Uterus (tissue), 4 donors: ENCODE data around the gene FAM174C. TPM values are rescaled to one million over a fixed set of nuclear protein-coding genes. Genes with fewer than 3 reads are reported as not detected.

Experiments
- DNase-seq, 2 donors: peaks; one replicate each; pipeline ENCODE4 v3.0.0-alpha.2; 2019 to 2020
- H3K27ac ChIP-seq, 2 donors: fragments of 200-600 bp; sonication (generic); 1 replicate in 1 of 2; 2 replicates in 1 of 2; pipeline ENCODE4 v1.5.1; 2016 to 2018
- H3K27me3 ChIP-seq, 2 donors: fragments of 200-600 bp; sonication (generic); one replicate each; pipeline ENCODE4 v1.5.1; 2018 to 2019; ENCODE audit warnings: control low read depth in 1 of 2
- H3K36me3 ChIP-seq, 2 donors: fragments of 200-600 bp; sonication (generic); one replicate each; pipeline ENCODE4 v1.5.1; 2019; ENCODE audit warnings: control low read depth in 1 of 2
- H3K4me1 ChIP-seq, 2 donors: fragments of 200-600 bp; sonication (generic); one replicate each; pipeline ENCODE4 v1.5.1; 2018 to 2019; ENCODE audit warnings: control low read depth in 1 of 2
- H3K4me3 ChIP-seq, 2 donors: fragments of 200-600 bp; sonication (generic); 1 replicate in 1 of 2; 2 replicates in 1 of 2; pipeline ENCODE4 v1.5.1; 2018 to 2019; ENCODE audit warnings: mild to moderate bottlenecking in 1 of 2
- H3K9me3 ChIP-seq, 2 donors: fragments of 200-600 bp; sonication (generic); one replicate each; pipeline ENCODE4 v1.5.1; 2019; ENCODE audit warnings: control low read depth in 1 of 2
- POLR2A ChIP-seq, 2 donors: fragments of 450-650 bp; IDR thresholded peaks; one replicate each; pipeline ENCODE4 v1.6.1; 2016; ENCODE audit warnings: antibody characterized with exemption in 2 of 2, mild to moderate bottlenecking in 1 of 2, moderate library complexity in 1 of 2
- intact Hi-C: fragments of 100-400 bp; cut with DNase I; formaldehyde crosslinking; loops from one replicate; pipeline ENCODE4 v1.15.1; 2023; ENCODE audit warnings: low total_unique reads
- total RNA-seq, 4 donors: library from RNA; depleted of rRNA in 3 of 4; stranded (reverse); fragments of >200 nt in 3 of 4; gene quantifications; one replicate each; pipeline versions ENCODE4 v1.1.0 to v1.2.4, GENCODE V29; 2014 to 2023
- TF ChIP-seq, protein P1 (sequence below), 4 experiments: fragments of 200-600 bp in 2 of 4; fragments of 450-650 bp in 2 of 4; sonication (generic) in 2 of 4; IDR thresholded peaks; one replicate each; pipeline ENCODE4 v1.5.1; 2016 to 2019; ENCODE audit warnings: antibody characterized with exemption in 4 of 4, mild to moderate bottlenecking in 2 of 4, moderate library complexity in 1 of 4
- donor health status: DM: yes; HTN: yes; CAD: no.

The FAM174C gene
- total RNA-seq, 4 donors from 2014 or later: 2.1 to 24.3 (median 7.1) TPM

DNA sequence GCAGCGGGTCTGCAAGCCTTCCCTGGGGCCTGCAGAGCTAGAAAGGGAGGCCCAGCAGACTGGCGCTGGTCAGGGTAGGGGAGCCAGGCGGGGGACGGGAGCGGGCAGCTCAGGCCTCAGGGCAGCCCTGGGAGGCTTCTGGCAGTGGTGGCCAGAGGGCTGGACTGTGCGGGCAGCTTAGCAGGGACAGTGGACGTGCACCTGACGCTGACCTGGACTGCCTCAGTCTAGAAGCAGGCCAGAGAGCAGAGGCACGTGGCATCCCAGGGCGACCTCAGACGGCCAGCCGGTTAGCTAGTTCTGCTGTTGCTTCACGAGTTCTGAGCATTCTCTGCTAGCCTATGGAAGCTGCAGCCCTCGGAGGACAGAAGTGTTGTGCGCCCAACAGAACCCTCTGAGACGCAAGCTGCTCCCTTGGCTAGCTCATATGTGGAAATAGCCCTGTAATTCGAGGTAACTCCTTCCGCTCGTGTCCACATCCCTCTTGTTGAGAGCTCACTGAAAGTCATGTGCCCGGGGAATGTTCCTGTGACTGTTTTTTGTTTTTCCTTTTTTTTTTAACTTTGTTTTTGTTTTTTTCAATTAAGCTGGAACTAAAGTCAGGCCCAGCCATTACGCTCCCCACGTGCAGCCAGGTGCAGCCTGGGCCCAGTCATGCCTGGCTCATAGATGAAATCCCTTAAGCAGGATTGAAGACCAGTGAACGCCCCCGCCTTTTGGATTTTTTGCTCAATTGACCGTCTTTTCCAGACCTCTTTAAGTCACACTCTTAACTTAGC is 1.9 kb upstream of the FAM174C start:
- TF ChIP-seq, protein P1, sequence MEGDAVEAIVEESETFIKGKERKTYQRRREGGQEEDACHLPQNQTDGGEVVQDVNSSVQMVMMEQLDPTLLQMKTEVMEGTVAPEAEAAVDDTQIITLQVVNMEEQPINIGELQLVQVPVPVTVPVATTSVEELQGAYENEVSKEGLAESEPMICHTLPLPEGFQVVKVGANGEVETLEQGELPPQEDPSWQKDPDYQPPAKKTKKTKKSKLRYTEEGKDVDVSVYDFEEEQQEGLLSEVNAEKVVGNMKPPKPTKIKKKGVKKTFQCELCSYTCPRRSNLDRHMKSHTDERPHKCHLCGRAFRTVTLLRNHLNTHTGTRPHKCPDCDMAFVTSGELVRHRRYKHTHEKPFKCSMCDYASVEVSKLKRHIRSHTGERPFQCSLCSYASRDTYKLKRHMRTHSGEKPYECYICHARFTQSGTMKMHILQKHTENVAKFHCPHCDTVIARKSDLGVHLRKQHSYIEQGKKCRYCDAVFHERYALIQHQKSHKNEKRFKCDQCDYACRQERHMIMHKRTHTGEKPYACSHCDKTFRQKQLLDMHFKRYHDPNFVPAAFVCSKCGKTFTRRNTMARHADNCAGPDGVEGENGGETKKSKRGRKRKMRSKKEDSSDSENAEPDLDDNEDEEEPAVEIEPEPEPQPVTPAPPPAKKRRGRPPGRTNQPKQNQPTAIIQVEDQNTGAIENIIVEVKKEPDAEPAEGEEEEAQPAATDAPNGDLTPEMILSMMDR (IDR thresholded peaks at IDR 0.05): no peak
- no peak for TF ChIP-seq POLR2A (IDR thresholded peaks at IDR 0.05)
- intact Hi-C loops: no loop called here
- no peaks in the 10 kb centered on the region for H3K36me3 ChIP-seq
- H3K27me3 ChIP-seq: no peaks in the 10 kb centered on the region
- DNase-seq: no peak
- peaks cover 15 to 56% of the 10 kb centered on the region in 2 donors for H3K4me1 ChIP-seq
- no peak overlapping the region for H3K4me3 ChIP-seq
- H3K9me3 ChIP-seq: no peaks in the 10 kb centered on the region
- peak overlapping the region; percentile 8 to 98 for H3K27ac ChIP-seq

DNA sequence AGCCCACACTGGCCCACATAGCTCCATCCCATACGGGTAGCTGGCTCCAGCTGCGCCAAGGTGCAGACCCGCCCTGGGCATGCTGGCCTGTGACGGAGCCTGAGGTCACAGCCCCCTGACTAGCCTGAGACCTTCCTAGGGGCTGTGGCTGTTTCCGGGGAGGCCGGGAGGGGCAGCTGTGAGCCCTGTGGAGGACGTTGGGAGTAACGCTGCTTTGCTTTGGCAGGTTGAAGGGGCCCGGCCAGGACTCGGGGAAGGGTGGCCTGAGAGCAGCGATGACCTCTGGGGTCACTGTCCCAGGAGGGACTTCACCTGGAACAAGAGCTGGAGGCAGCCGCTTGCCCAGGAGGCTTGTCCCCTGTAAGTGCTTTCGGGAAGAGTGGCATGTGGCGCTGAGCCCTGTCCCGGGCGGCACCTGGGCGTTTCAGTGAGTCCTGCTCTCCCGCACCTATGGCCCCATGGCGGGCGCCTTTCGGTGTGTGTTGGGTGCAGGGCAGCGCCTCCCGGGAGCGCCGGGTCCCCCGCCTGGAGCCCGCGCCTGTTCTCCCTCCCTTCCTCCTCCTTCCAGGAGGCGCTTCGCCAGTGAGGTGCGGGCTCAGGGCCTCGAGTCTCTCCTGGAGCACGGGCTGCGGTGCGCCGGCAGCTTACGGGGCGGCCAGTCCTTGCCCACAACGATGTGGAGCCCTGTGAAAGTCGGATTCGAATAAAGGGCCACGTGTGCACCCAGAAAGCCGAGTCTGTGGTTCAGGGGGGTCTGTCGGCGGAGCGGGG is 1.1 kb upstream of the FAM174C start:
- intact Hi-C loops: no loop called here
- Histone ChIP-seq H3K27me3 (no peaks in the 10 kb centered on the region), H3K9me3 (no peaks in the 10 kb centered on the region), H3K36me3 (no peaks in the 10 kb centered on the region), H3K4me3 (peak overlapping the region in 1 of 2 donors; percentile 71), H3K27ac (peak overlapping the region; percentile 98), H3K4me1 (peaks cover 15 to 52% of the 10 kb centered on the region in 2 donors)
- TF ChIP-seq, protein P1 (IDR thresholded peaks at IDR 0.05): no peak
- TF ChIP-seq POLR2A (IDR thresholded peaks at IDR 0.05): no peak
- peak; percentile 43 to 50 for DNase-seq

DNA sequence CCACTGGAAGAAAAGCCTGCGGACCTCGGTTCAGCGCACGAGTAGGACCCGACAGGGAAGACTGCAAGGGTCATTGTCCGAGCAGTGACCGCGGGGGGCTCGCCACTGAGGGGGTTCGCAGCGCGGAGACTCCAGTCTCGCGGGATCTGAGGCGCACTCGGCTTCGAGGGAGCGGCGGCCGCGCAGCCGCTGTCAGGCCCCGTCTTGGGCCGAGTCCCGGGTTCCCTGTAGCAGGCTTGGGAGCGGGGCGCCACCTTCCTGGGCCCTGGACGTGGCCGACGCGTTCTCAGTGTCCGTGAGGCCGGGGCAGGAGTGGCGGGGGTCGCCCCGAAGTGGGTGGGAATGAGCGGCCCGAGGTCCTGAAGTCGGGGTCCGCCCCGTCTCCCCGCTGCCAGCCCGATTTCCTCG is 474 bp upstream of the FAM174C start:
- Histone ChIP-seq H3K9me3 (no peaks in the 10 kb centered on the region), H3K4me3 (peak overlapping the region; percentile 65 to 71), H3K27ac (peak overlapping the region; percentile 98), H3K36me3 (no peaks in the 10 kb centered on the region), H3K27me3 (no peaks in the 10 kb centered on the region), H3K4me1 (peaks cover 15 to 51% of the 10 kb centered on the region in 2 donors)
- DNase-seq: no peak
- TF ChIP-seq, protein P1 (IDR thresholded peaks at IDR 0.05): peak in 1 of 4 experiments; percentile 0
- TF ChIP-seq POLR2A (IDR thresholded peaks at IDR 0.05): no peak
- intact Hi-C loops: no loop called here

DNA sequence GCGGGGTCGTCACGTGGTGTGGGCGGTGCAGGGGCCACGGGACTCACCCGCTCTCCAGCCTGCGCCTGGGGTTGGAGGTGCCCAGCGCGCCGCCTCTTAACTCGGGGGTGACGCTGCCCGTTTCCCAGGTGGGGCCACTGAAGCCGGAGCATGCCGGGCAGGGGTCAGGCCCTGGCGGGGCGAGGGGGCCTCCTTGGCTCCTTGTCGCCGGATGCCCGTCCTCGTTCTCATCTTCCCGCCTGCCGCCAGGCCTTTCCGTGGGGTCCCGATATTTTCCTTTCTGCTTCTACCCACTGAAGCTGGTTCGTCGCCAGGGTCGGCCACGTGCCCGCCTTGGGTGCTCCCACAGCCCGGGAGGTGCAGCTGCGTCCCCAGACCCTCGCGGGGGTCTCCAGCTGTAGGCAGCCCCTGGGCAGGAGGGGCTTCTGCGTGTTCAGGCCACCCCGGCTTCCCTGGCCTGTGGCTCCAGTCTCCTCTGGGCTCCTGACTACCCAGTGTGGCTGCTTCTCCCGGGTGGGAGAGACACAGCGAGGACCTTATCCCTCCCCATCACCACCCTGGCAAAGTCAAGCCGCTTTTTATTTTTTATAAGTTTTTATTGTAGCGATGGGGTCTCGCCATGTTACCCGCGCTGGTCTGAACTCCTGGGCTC is 772 bp downstream of the FAM174C start:
- Histone ChIP-seq H3K4me3 (peak overlapping the region; percentile 65 to 71), H3K9me3 (no peaks in the 10 kb centered on the region), H3K27me3 (no peaks in the 10 kb centered on the region), H3K27ac (peak overlapping the region; percentile 98), H3K36me3 (no peaks in the 10 kb centered on the region), H3K4me1 (peaks cover 7 to 39% of the 10 kb centered on the region in 2 donors)
- intact Hi-C loops: no loop called here
- no peak for DNase-seq
- TF ChIP-seq, protein P1 (IDR thresholded peaks at IDR 0.05): no peak
- TF ChIP-seq POLR2A (IDR thresholded peaks at IDR 0.05): no peak
